ENCODE data around the gene MALL.
"Not testable (repeated sequence)": the region's sequence is repeated elsewhere in the genome, so short reads cannot be mapped to it uniquely, and the experiment has no call there.

MALL gene

GRCh38 chr2:110049769-110050168 is 65.9 kb downstream of the MALL start:
- not testable (repeated sequence) for DNase-seq

GRCh38 chr2:110048255-110049197 is 67.1 kb downstream of the MALL start:
- DNase-seq, result not testable (repeated sequence)

- not testable (repeated sequence) for DNase-seq
Measured at GRCh38 chr2:110047225-110047624, 68.4 kb downstream of the MALL start.

GRCh38 chr2:110041941-110042660 is 73.5 kb downstream of the MALL start:
- not testable (repeated sequence) for DNase-seq

- not testable (repeated sequence) for DNase-seq
Measured at GRCh38 chr2:110037336-110037735, 78.3 kb downstream of the MALL start.

- DNase-seq, result not testable (repeated sequence)
Measured at GRCh38 chr2:110035384-110035783, 80.2 kb downstream of the MALL start.

DNA sequence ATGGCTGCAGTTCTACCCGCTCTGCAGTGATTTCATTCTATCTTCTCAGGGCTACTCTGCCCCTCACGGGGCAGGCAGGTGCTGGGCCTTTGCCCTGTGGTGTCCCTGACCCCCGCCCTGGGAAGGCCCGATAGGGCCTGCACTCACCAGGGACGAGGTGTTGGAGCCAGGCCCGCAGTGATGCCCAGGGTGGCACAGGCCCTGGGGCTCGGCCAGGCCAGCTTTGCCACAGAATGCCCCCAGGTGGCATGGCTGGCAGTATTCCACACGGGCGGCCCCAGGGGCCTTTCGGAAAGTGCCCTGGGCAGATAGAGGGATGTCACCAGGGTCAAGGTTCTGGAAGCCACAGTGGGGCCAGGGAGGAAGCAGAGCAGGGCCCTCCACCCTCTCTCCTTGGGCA is 80.7 kb downstream of the MALL start:
- not testable (repeated sequence) for DNase-seq
